Hematopoietic multipotent progenitor cell (in vitro differentiated cells): ENCODE results near the gene IL31RA. TPM values are rescaled to one million over a fixed set of nuclear protein-coding genes. Genes with fewer than 3 reads are reported as not detected.

ENCODE experiments used
- DNase-seq, 3 donors: peaks; one replicate each; pipeline ENCODE4 v3.0.0-alpha.2; 2011 to 2015; ENCODE audit warnings: low read depth in 2 of 3, low spot score in 2 of 3
- total RNA-seq: library from RNA; depleted of rRNA; stranded (reverse); fragments of >200 nt; gene quantifications from one replicate; pipeline ENCODE4 v1.2.3, GENCODE V29; 2012

Gene IL31RA
- total RNA-seq, 1 donor = not detected

DNA sequence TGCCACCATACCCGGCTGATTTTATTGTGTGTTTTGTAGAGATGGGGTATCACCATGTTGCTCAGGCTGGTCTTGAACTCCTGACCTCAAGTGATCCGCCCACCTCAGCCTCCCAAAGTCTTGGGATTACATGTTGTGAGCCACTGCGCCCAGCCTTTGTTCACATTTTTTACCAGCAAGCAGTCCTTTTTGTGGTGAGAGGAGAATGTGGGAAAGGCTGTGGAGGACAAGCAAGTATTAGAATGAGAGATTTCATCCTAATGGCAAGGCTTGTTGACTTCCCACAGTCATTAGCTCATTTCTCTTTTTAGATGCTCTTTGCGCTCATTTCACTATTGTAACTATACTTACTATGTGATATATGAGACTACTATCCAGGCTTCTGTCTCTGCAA is 6.1 kb downstream of the IL31RA start:
- DNase-seq = no peak

DNA sequence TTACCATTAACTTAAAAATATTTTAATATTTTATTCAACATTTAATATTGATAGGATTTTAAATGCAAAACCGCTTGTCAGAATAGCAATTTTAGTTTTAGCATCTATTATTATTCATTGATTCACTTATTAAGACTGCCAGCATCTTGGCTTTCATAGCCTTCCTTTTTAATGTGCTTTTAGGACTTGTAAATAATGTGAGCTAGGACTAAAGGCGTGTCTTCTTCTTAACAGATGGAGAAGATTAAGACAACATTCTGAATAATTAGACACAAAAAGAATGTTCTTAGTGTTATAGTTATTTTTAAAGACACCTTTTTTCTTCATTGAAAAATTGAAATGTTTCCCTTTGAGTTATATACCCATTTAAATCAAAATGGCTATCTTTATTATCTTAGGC is 6.9 kb downstream of the IL31RA start:
- no peak for DNase-seq

DNA sequence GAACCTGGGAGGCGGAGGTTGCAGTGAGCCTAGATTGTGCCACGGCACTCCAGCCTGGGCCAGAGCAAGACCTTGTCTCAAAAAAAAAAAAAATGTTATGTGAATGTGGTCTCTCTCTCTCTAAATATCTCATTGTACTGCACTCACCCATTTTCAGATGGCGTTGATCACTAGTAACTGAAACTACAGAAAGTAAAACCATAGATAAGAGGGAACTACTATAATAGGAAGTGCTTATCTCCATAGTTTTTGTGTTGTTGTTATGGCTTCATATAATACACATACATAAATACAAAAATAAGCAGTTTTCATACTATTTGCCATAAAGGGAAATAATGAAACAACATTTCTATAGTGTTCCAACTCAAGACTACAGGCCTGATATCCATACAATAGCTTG is 9.1 kb downstream of the IL31RA start:
- DNase-seq = peak in 1 of 3 donors; percentile 20

DNA sequence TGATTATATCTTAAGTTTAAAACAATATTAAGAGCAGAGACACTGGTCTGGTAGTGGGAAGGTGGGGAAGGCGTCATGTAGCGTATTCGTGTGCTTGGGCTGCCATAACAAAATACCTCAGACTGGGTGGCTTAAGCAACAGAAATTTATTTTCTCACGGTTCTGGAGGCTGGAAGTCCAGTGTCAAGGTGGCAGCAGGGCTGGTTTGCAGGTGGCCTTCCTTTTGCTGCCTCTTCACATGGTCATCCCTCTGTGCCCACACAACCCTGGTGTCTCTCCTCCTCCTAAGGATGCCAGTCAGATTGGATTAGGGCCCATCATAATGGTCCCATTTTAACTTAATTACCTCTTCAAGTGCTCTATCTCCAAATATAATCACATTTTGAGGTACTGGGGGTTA is 9.6 kb downstream of the IL31RA start:
- no peak for DNase-seq

DNA sequence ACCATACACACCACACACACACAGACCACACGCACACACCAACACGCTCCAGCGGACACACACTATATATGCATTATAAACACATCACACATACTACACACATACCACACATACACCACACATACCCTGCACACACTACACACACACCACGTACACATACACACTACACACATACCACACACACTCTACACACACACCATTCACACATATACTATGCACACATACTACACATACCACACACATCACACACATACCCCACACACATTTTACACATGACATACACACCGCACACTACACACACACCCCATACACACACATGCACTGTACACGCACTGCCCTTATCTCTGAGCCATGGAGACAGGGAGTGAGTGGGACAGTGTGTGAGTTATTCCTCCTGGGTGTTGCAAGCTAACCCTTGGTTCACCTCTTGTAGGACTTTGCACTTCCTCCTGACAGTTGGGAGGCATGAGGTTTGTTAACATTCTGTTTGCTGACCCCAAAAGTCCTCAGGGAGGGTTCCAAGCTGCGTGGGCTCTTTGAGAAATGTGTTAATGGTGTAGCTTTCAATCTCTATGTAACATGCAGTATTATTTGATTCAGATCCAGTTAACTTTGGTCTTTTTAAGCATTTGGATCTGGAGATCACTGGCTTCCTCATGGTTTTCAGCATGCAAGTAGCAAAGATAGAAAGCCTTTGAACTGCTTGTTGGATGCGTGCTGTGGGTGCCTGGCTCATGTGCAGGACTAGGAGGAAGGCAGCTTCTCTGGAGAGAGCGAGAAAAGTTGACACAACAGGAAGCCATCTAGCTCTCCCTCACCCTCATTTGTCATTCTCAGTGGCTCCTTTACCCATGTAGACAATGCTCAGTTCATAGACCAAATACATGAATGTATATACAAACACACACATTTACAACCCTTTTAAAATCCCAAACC is 13.7 kb downstream of the IL31RA start:
- no peak for DNase-seq

DNA sequence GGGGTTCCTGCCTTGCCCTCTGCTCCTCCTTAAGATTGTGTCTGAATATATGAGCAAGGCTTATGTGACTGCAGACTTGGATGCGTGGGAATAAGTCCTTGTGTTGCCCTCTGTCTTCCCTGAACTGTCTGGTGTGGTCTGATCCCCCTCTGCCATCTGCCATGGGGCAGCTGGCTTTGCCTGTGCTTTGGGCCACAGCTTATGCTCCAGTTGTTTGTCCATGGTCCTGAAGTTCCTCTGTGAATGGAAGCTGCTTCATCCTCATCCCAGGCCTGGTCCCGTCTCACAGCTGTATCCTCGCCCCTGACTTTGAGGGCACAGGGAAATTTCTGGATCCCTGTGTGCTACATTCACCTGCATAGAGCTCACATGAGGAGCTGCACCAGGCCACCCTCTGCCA is 14.7 kb downstream of the IL31RA start:
- DNase-seq = no peak

DNA sequence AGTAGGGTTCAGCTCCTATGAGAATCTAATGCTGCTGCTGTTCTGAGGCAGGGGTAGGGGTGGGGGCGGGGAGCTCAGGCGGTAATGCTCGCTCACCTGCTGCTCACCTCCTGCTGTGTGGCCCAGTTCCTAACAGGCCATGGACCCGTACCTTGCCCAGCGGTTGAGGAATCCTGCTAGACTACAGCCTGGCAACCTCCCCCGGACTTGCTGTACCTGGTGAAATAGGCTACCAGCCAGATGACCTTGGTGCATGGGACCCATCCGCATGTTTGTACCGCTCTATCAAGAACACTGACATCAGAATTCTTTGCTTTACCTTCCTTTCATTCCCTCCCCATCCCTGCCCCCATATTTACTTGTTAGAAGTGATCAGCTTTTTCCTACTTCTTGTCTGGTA is 15.3 kb downstream of the IL31RA start:
- DNase-seq = no peak

DNA sequence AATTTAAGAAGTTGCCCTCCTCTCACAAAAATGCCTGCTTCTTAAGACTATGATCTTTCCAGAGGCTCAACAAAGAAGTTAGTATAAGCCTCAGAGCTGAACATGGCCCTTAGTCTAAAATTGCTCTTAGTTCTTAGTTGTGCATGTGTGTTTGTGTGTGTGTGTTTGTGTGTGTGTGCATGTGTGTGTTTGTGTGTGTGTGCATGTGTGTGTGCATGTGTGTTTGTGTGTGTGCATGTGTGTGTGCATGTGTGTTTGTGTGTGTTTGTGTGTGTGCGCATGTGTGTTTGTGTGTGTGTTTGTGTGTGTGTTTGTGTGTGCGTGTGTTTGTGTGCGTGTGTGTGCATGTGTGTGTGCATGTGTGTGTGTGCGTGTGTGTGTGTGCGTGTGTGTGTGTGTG is 15.8 kb downstream of the IL31RA start:
- no peak for DNase-seq

DNA sequence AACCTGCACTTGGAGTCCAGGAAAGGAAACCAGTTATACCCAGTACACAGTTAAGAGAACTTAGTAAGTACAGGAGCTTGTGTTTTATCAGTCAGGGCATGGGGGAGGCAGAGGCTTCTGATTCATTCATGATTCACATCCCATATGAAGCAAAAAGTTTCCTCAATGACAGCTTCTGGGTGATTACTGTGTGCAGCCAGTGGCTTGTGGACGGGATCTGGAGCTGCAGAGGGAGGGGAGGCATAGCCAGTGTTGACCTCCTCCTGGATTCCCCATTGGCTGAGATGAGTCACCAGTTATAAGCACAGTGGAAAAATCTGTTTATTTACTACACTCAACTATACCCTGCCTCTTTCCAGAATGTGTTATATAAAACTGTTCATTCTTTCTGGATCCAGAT is 17.7 kb downstream of the IL31RA start:
- DNase-seq = no peak

DNA sequence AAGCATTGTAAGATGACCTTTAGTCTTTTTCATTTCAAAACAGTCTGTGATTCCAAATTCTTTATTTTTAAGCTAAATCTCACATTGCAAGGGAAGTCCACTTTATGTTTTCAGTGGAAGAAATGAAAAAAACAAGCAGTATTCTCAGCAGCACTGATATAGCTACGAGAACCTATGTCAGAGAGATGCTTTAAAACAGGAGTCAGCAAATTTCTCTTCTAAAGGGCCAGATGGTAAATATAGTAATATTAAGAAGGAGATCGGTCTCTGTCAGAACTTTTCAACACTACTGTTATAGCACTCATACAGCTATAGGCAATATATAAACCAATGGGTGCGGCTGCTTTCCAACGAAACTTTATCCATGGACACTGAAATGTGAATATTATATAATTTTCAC is 18.7 kb downstream of the IL31RA start:
- no peak for DNase-seq

DNA sequence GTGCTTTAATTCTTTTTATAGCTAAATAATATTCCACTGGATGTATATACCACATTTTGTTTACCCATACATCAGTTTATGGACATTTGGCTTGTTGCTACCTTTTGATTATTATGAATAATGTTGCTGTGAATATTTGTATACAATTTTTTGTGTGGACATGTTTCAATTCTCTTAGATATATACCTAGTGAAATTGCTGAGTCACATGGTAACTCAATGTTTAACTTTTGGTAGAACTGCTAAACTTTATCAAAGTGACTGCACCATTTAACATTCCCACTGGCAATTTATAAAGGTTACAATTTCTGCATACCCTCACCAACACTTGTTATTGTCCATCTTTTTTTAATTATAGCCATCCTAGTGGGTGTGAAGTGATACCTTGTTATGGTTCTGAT is 22.1 kb downstream of the IL31RA start:
- no peak for DNase-seq

DNA sequence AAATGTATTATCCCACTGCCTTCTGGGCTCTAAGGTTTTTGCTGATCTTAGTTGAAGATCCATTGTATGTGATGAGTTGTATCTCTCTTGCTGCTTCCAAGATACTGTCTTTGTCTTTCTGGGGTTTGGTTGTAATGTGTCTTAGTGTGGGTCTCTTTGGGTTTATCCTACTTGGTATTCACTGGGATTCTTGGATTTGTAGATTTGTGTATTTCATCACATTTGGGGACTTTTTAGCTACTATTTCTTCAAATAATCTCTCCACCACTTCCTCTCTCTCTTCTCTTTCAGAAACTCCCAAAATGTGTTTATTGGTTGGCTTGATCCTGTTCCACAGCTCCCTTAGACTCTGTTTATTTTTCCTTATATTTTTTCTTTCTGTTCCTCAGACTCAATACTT is 26.5 kb downstream of the IL31RA start:
- no peak for DNase-seq

DNA sequence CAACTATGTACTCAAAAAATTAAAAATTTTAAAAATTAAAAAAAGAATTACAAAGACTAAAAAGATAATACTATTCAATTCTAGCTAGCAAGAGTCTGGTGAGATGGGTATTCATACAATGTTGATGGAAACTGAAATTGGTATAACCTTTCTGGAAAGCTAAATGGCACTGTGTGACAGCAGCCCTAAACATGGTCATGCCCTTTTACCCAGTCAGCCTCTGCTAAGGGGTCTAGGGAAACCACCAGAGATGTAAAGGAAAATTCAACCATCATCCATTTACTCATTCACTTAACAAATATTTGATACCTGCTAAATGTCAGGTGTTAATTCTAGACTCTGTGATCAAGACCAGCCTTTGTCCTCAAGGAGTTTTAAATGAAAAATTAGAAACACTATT is 29.3 kb downstream of the IL31RA start:
- no peak for DNase-seq

DNA sequence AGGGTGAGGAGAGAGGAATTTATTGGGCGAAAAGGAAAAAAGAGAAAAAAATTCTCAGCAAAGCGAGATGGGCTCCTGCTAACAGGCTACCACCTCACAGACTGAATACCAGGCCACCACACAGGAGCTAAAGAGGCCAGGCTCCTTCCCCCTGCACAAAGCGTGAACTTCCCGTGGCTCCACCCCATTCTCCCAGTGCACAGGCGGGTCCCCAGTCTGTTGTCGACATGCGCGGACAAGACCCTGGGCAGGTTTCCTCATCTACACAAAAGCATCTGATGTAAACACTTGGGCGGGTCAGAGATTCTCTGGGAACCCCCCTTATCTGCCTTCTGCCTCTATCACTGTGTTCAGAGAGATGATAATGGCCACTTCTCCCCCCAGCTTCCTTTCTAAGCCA is 34.2 kb downstream of the IL31RA start:
- no peak for DNase-seq

DNA sequence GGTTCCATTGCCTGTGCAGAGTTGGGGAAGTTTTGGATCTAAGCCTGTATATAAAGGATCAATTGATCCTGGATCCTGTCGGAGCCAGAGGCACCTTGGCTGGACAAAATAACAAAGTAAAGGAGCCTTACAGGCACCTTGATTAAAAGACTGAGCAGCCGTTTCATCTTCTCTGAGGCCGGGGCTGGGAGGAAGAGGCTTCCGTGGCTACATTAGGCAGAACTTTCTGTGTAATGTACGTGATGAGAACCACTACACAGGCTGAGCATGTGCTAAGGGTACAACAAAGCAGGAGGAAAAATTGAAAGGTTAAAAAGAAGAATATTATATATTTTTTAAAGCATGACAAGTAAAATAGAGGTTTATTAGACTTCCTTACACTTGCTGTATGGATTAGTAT is 37.0 kb downstream of the IL31RA start:
- no peak for DNase-seq

DNA sequence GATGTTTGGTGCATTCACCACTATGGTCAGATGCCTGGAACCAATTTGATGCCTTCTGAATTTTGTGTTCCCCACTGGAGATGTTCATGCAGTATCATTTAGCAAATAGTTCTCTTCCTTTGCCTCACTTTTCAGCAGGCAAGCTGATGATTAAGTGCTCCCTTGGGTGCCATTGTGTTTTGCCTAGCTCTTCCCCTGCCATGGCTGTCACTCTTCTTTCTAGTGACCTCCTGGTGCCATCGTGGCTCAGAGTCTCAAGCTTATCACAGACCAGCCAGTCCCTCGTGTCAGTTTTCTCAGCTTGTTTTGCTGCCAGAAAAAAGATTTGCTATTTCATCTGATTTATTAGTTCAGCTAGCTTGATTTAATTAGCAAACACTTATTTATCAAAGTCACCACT is 41.3 kb downstream of the IL31RA start:
- no peak for DNase-seq

DNA sequence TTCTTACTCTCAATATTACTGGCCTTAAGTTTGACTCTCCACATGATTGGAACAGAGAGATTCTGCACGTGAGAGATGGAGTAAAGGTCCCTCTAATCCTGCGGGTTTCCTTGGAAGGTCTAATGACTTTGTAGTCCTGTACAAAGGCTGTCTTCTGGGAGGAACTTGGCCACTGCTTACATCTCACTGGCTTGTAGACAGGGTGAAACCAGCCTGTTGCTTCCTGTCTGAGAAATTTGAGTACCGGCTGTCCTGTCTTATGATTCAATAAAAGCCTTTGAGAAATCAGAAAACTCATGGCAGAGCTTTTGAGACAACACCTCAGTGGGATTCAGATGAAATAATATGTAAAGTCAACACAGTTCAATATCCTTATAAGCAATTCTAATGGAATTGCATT is 43.0 kb downstream of the IL31RA start:
- no peak for DNase-seq

DNA sequence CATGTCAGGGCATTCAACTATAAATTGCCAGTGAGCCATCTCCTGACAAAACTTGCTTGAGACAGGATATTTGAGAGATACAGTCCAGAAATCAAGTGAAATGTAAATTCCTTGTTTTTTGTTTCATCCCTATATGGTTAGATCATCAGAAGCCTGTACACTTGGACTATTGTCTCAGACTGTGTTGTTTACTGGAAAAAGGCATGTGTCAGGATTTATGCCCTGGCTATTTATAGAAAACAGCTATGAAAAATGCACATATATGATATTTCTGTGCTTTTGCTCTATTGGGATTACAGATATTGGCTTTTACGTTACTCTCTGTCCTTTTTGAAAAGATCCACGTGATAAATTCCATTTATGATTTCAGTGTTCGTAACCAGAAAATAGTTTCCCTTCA is 44.2 kb downstream of the IL31RA start:
- no peak for DNase-seq

DNA sequence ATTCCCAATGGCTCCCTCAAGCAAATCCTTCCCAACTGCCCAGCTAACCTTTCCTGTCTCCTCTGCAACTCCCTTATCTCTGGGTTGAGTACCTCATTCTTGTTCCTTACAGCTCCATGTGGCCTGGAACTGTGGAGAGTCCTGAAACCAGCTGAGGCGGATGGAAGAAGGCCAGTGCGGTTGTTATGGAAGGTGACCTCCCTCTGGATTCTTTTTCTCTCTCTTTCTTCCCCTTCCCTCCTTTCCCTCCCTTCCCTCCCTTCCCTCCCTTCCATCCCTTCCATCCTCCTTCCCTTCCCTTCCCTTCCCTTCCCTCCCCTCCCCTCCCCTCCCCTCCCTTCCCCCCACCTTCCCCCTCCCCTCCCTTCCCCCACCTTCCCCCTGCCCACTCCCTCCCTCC is 45.1 kb downstream of the IL31RA start:
- no peak for DNase-seq

DNA sequence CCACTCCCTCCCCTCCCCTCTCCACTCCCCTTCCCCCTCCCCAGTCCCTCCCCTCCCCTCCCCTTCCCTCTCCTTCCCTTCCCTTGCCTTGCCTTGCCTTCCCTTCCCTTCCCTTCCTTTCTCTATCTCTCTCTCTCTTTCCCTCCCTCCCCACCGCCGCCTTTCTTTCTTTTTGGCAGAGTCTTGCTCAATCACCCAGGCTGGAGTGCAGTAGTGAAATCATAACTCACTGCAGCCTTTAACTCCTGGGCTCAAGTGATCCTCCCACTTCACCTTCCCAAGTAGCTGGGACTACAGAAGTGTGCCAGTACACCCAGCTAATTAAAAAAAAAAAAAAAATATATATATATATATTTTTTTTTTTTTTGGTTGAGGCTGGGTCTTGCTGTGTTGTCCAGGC is 45.5 kb downstream of the IL31RA start:
- no peak for DNase-seq

DNA sequence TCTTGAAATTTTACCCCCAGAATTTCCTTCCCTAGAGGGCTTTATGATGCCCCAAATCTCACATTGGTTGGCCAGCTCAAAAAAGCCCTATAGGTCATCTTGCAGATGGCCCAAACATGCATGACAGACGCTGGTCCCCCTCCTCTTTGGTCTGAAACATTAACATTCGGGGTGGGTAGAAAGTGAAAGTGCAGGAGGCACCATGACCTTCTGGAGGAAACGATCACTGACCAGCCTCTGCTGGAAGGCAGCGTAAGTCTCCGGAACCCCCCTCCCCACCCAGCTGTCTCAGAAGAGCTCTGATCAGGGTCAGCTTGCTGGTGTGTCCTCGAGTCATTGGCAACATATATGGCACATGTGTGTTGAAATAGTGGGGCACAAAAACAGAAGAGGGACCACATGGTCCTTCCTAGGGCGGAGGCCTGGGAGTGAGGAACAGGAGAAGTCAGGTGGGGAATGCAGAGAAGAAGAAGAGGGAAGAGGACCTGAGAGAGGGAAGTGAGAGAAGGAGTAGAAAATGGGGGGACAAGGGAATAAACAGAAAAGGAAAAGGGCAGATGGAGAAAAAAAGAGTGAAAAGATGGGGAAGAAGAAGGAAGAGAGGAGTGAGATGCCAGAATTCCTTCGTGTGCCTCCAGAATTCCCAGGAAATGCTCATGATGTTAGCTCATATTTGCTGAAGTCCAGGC is 46.2 kb downstream of the IL31RA start:
- DNase-seq = no peak

DNA sequence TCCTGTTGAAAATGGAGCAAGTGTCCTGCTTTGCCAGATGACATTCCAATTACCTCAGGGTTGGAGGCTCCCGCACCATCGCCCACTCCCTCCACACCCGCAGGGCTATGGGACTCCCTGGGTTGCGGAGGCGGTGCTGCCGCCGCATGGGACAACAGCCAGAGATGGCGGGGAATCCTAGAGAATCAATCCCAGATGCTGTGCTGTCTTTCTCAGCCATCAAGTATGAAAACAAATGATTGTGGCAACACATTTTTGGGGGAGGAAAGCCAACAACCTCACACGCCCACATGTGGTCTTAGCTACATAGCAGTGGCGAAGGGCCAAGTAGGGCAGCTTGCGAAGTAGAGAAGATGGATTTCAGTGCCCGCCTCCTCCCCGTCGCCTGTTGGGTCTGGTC is 46.7 kb downstream of the IL31RA start:
- no peak for DNase-seq
